SK-N-SH treated with all-trans-retinoic acid at 6 μM for 48 hours (cell line): Measurements from ENCODE around the gene WDR17.
A peak's percentile ranks its signal among the peaks of the same experiment; 100 is the strongest.

Experiments used
- ATAC-seq: fragments of 200-7000 bp; cut with Tn5 transposase; 3 replicates; pipeline ENCODE4 v1.9.1; 2020; ENCODE audit warnings: mild to moderate bottlenecking, moderate library complexity
- ARNTL ChIP-seq: fragments of 450-650 bp; formaldehyde crosslinking; IDR thresholded peaks from 2 replicates; pipeline ENCODE4 v1.5.0; 2020; ENCODE audit warnings: low read depth, mild to moderate bottlenecking, moderate library complexity, borderline replicate concordance
- BACH2 ChIP-seq: fragments of 250-450 bp; sonication (Bioruptor Pico); IDR thresholded peaks from 2 replicates; pipeline ENCODE4 v1.9.0; 2021; ENCODE audit warnings: mild to moderate bottlenecking, borderline replicate concordance
- CSDC2 ChIP-seq: fragments of 250-450 bp; sonication (Bioruptor Pico); IDR thresholded peaks from 2 replicates; pipeline ENCODE4 v1.5.0; 2020; ENCODE audit warnings: mild to moderate bottlenecking, moderate library complexity
- ESRRG ChIP-seq: fragments of 250-450 bp; sonication (Bioruptor Pico); IDR thresholded peaks from 2 replicates; pipeline ENCODE4 v1.6.1; 2021; ENCODE audit warnings: mild to moderate bottlenecking
- GLIS3 ChIP-seq: fragments of 250-450 bp; sonication (Bioruptor Pico); IDR thresholded peaks from 2 replicates; pipeline ENCODE4 v1.5.0; 2020; ENCODE audit warnings: mild to moderate bottlenecking, moderate library complexity
- ISL1 ChIP-seq: fragments of 250-450 bp; sonication (Bioruptor Pico); IDR thresholded peaks from 2 replicates; pipeline ENCODE4 v2.1.2; 2022; ENCODE audit warnings: mild to moderate bottlenecking, moderate library complexity
- PPARA ChIP-seq: fragments of 250-450 bp; sonication (Bioruptor Pico); IDR thresholded peaks from 2 replicates; pipeline ENCODE4 v1.5.0; 2020; ENCODE audit warnings: mild to moderate bottlenecking, borderline replicate concordance
- RARB ChIP-seq: fragments of 250-450 bp; sonication (Bioruptor Pico); IDR thresholded peaks from 2 replicates; pipeline ENCODE4 v1.8.0; 2021; ENCODE audit warnings: mild to moderate bottlenecking, moderate library complexity
- SNAI2 ChIP-seq: fragments of 250-450 bp; sonication (Bioruptor Pico); IDR thresholded peaks from 2 replicates; pipeline ENCODE4 v1.5.0; 2020; ENCODE audit warnings: mild to moderate bottlenecking, moderate library complexity
- TCF4 ChIP-seq: fragments of 250-450 bp; sonication (Bioruptor Pico); IDR thresholded peaks from 2 replicates; pipeline ENCODE4 v1.8.0; 2021; ENCODE audit warnings: mild to moderate bottlenecking, moderate library complexity, borderline replicate concordance
- TOX ChIP-seq: fragments of 250-450 bp; sonication (Bioruptor Pico); IDR thresholded peaks from 2 replicates; pipeline ENCODE4 v1.8.0; 2021; ENCODE audit warnings: mild to moderate bottlenecking, moderate library complexity, borderline replicate concordance
- ZC3H10 ChIP-seq: fragments of 250-450 bp; sonication (Bioruptor Pico); IDR thresholded peaks from 2 replicates; pipeline ENCODE4 v1.5.1; 2021; ENCODE audit warnings: mild to moderate bottlenecking, moderate library complexity
- ZFP3 ChIP-seq: fragments of 250-450 bp; sonication (Bioruptor Pico); IDR thresholded peaks from 2 replicates; pipeline ENCODE4 v1.5.0; 2020; ENCODE audit warnings: mild to moderate bottlenecking, moderate library complexity
- ZFP30 ChIP-seq: fragments of 450-650 bp; formaldehyde crosslinking; IDR thresholded peaks from 2 replicates; pipeline ENCODE4 v1.5.0; 2022; ENCODE audit warnings: mild to moderate bottlenecking, moderate library complexity
- ZNF565 ChIP-seq: fragments of 450-650 bp; formaldehyde crosslinking; conservative IDR thresholded peaks from 2 replicates; pipeline ENCODE4 v1.5.0; 2020; ENCODE audit warnings: low read depth, mild to moderate bottlenecking, moderate library complexity
- ZNF70 ChIP-seq: fragments of 450-650 bp; formaldehyde crosslinking; IDR thresholded peaks from 2 replicates; pipeline ENCODE4 v1.5.0; 2020; ENCODE audit warnings: mild to moderate bottlenecking, moderate library complexity
- ZNF8 ChIP-seq: fragments of 450-650 bp; formaldehyde crosslinking; IDR thresholded peaks from 2 replicates; pipeline ENCODE4 v1.5.0; 2020; ENCODE audit warnings: mild to moderate bottlenecking, moderate library complexity
- TF ChIP-seq, protein P1 (sequence below): fragments of 250-450 bp; sonication (Bioruptor Pico); IDR thresholded peaks from 2 replicates; pipeline ENCODE4 v1.5.1; 2021; ENCODE audit warnings: mild to moderate bottlenecking, moderate library complexity
- TF ChIP-seq, protein P2 (sequence below): fragments of 250-450 bp; sonication (Bioruptor Pico); IDR thresholded peaks from 2 replicates; pipeline ENCODE4 v1.8.0; 2021; ENCODE audit warnings: low read depth, mild to moderate bottlenecking, moderate library complexity, borderline replicate concordance
- TF ChIP-seq, protein P3 (sequence below): fragments of 250-450 bp; sonication (Bioruptor Pico); IDR thresholded peaks from 2 replicates; pipeline ENCODE4 v1.5.0; 2020; ENCODE audit warnings: mild to moderate bottlenecking, moderate library complexity
- TF ChIP-seq, protein P4 (sequence below): fragments of 250-450 bp; sonication (Bioruptor Pico); IDR thresholded peaks from 2 replicates; pipeline ENCODE4 v1.8.0; 2020; ENCODE audit warnings: mild to moderate bottlenecking, moderate library complexity, borderline replicate concordance

Gene WDR17

DNA sequence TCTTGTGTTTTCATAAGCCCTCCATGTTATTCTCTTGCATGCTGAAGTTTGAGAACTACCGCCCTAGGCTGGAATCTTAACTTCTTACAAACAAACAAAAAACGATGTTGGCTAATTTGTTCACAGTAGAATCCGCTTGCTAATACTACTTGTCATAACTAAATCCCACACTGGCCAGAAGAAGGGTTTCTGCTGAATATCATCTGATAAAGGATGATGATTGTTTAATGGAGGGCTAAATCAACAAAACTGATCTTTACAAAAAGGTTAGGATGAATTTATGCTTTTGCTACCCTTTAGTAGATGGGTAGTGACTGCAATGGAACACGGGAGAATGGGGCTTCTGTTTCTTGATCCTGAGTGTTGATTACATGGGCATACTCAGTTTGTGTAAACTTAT lies 87.5 kb downstream of the WDR17 start:
- ATAC-seq, result no peak

DNA sequence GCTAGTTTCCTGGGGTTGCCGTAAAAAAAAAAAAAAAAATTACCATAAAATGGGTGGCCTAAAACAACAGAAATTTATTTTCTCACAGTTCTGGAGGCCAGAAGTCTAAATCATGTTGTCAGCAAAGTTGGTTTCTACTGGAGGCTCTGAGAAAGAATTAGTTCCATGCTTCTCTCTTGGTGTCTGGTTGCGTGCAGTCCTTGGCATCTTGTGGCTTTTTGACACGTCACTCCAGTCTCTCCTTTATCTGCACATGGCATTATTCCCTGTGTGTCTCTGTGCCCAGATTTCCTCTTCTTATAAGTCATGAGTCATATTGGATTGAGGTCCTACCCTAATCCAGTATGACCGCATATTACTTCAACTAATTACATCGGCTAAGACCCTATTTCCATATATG lies 91.0 kb downstream of the WDR17 start:
- no peak for TF ChIP-seq ZNF565
- TF ChIP-seq, protein P1, sequence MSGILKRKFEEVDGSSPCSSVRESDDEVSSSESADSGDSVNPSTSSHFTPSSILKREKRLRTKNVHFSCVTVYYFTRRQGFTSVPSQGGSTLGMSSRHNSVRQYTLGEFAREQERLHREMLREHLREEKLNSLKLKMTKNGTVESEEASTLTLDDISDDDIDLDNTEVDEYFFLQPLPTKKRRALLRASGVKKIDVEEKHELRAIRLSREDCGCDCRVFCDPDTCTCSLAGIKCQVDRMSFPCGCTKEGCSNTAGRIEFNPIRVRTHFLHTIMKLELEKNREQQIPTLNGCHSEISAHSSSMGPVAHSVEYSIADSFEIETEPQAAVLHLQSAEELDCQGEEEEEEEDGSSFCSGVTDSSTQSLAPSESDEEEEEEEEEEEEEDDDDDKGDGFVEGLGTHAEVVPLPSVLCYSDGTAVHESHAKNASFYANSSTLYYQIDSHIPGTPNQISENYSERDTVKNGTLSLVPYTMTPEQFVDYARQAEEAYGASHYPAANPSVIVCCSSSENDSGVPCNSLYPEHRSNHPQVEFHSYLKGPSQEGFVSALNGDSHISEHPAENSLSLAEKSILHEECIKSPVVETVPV (CRISPR knock-in tag), result no peak
- TF ChIP-seq ZNF8 (CRISPR knock-in tag), result no peak
- TF ChIP-seq RARB (CRISPR knock-in tag), result no peak
- no peak for ATAC-seq

More for the DNA sequence above, 87.5 kb downstream of the WDR17 start:
- peak; percentile 42; the same call in 1 of the 2 replicates for TF ChIP-seq TCF4 (CRISPR knock-in tag)
- TF ChIP-seq ISL1 (CRISPR knock-in tag), result peak; percentile 80
- TF ChIP-seq, protein P2, sequence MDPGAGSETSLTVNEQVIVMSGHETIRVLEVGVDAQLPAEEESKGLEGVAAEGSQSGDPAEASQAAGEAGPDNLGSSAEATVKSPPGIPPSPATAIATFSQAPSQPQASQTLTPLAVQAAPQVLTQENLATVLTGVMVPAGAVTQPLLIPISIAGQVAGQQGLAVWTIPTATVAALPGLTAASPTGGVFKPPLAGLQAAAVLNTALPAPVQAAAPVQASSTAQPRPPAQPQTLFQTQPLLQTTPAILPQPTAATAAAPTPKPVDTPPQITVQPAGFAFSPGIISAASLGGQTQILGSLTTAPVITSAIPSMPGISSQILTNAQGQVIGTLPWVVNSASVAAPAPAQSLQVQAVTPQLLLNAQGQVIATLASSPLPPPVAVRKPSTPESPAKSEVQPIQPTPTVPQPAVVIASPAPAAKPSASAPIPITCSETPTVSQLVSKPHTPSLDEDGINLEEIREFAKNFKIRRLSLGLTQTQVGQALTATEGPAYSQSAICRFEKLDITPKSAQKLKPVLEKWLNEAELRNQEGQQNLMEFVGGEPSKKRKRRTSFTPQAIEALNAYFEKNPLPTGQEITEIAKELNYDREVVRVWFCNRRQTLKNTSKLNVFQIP (CRISPR knock-in tag), result no peak
- TF ChIP-seq SNAI2 (CRISPR knock-in tag), result peak; percentile 46; the same call in 1 of the 2 replicates
- no peak for TF ChIP-seq ZNF70 (CRISPR knock-in tag)

DNA sequence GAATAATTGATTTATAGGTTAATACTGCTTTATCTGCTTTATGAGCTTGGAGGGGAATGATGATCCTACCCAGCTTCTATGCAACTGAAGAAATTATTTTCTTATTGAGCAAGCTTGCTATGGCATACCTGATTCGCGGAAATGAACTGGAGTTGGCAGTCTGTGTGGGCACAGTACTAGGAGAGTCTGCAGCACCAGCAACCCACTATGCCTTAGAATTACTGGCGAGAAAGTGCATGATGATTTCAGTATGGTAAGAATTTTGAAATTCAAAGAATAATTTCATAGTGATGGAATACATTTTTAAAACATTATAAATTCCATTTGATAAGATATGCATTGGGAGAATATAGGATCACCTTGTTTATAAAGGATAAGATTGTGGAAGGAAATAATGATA lies 97.4 kb downstream of the WDR17 start:
- TF ChIP-seq CSDC2 (CRISPR knock-in tag), result no peak
- no peak for TF ChIP-seq ZNF8 (CRISPR knock-in tag)
- TF ChIP-seq TCF4 (CRISPR knock-in tag), result no peak
- TF ChIP-seq, protein P1 (CRISPR knock-in tag), result no peak
- TF ChIP-seq ZFP3 (CRISPR knock-in tag), result no peak
- TF ChIP-seq SNAI2 (CRISPR knock-in tag), result no peak
- TF ChIP-seq ZFP30 (CRISPR knock-in tag), result no peak
- no peak for TF ChIP-seq ZNF565
- no peak for TF ChIP-seq ISL1 (CRISPR knock-in tag)
- TF ChIP-seq, protein P3, sequence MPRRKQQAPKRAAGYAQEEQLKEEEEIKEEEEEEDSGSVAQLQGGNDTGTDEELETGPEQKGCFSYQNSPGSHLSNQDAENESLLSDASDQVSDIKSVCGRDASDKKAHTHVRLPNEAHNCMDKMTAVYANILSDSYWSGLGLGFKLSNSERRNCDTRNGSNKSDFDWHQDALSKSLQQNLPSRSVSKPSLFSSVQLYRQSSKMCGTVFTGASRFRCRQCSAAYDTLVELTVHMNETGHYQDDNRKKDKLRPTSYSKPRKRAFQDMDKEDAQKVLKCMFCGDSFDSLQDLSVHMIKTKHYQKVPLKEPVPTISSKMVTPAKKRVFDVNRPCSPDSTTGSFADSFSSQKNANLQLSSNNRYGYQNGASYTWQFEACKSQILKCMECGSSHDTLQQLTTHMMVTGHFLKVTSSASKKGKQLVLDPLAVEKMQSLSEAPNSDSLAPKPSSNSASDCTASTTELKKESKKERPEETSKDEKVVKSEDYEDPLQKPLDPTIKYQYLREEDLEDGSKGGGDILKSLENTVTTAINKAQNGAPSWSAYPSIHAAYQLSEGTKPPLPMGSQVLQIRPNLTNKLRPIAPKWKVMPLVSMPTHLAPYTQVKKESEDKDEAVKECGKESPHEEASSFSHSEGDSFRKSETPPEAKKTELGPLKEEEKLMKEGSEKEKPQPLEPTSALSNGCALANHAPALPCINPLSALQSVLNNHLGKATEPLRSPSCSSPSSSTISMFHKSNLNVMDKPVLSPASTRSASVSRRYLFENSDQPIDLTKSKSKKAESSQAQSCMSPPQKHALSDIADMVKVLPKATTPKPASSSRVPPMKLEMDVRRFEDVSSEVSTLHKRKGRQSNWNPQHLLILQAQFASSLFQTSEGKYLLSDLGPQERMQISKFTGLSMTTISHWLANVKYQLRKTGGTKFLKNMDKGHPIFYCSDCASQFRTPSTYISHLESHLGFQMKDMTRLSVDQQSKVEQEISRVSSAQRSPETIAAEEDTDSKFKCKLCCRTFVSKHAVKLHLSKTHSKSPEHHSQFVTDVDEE (CRISPR knock-in tag), result no peak
- no peak for TF ChIP-seq ZC3H10 (CRISPR knock-in tag)
- TF ChIP-seq GLIS3 (CRISPR knock-in tag), result no peak
- no peak for TF ChIP-seq ESRRG (CRISPR knock-in tag)
- no peak for TF ChIP-seq TOX (CRISPR knock-in tag)
- TF ChIP-seq, protein P2 (CRISPR knock-in tag), result no peak
- no peak for TF ChIP-seq ARNTL
- no peak for TF ChIP-seq PPARA (CRISPR knock-in tag)
- TF ChIP-seq RARB (CRISPR knock-in tag), result no peak
- TF ChIP-seq, protein P4, sequence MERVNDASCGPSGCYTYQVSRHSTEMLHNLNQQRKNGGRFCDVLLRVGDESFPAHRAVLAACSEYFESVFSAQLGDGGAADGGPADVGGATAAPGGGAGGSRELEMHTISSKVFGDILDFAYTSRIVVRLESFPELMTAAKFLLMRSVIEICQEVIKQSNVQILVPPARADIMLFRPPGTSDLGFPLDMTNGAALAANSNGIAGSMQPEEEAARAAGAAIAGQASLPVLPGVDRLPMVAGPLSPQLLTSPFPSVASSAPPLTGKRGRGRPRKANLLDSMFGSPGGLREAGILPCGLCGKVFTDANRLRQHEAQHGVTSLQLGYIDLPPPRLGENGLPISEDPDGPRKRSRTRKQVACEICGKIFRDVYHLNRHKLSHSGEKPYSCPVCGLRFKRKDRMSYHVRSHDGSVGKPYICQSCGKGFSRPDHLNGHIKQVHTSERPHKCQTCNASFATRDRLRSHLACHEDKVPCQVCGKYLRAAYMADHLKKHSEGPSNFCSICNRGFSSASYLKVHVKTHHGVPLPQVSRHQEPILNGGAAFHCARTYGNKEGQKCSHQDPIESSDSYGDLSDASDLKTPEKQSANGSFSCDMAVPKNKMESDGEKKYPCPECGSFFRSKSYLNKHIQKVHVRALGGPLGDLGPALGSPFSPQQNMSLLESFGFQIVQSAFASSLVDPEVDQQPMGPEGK (CRISPR knock-in tag), result no peak
- no peak for TF ChIP-seq BACH2 (CRISPR knock-in tag)
- TF ChIP-seq, all 23 proteins: peak for 0
- no peak for ATAC-seq
